ENCODE data around the gene COX7A2L. TPM values are rescaled to one million over a fixed set of nuclear protein-coding genes. Genes with fewer than 3 reads are reported as not detected.

The COX7A2L gene
- total and polyA plus RNA-seq, 9 donors: 144 to 172 (median 163) TPM

- Histone ChIP-seq H3K4me1 (ENCODE audit: control insufficient read depth, insufficient read depth, low read length) (no peaks in the 10 kb centered on the region), H3K27me3 (ENCODE audit: control insufficient read depth, insufficient read depth, low read length) (no peaks in the 10 kb centered on the region), H3K36me3 (ENCODE audit: control insufficient read depth, insufficient read depth, low read length) (peaks cover 11% of the 10 kb centered on the region), H3K9me3 (replicated peaks; ENCODE audit: control insufficient read depth, low read depth, low read length) (no peaks in the 10 kb centered on the region), H3K4me3 (ENCODE audit: low read length) (no peak overlapping the region), H3K27ac (ENCODE audit: low read length) (no peak overlapping the region)
- WGBS (ENCODE audit: insufficient coverage): no CpG with 5 or more reads among the region's 2 CpGs
- no peak for DNase-seq
These were observed 51.7 kb downstream of the COX7A2L start for GRCh38 chr2:42309366-42309765.

- Histone ChIP-seq H3K27ac (ENCODE audit: low read length) (no peak overlapping the region), H3K9me3 (replicated peaks; ENCODE audit: control insufficient read depth, low read depth, low read length) (no peaks in the 10 kb centered on the region), H3K4me1 (ENCODE audit: control insufficient read depth, insufficient read depth, low read length) (no peaks in the 10 kb centered on the region), H3K27me3 (ENCODE audit: control insufficient read depth, insufficient read depth, low read length) (no peaks in the 10 kb centered on the region), H3K4me3 (ENCODE audit: low read length) (no peak overlapping the region), H3K36me3 (ENCODE audit: control insufficient read depth, insufficient read depth, low read length) (peaks cover 20% of the 10 kb centered on the region)
- no peak for DNase-seq
These were observed 53.8 kb downstream of the COX7A2L start for GRCh38 chr2:42307180-42307579.

GRCh38 chr2:42304059-42304713 lies 56.8 kb downstream of the COX7A2L start:
- H3K27me3 ChIP-seq (ENCODE audit: control insufficient read depth, insufficient read depth, low read length): no peaks in the 10 kb centered on the region
- H3K4me3 ChIP-seq (ENCODE audit: low read length): no peak overlapping the region
- no CpG with 5 or more reads among the region's 2 CpGs for WGBS (ENCODE audit: insufficient coverage)
- peaks cover 24% of the 10 kb centered on the region for H3K36me3 ChIP-seq (ENCODE audit: control insufficient read depth, insufficient read depth, low read length)
- no peak overlapping the region for H3K27ac ChIP-seq (ENCODE audit: low read length)
- no peak for DNase-seq
- no peaks in the 10 kb centered on the region for H3K4me1 ChIP-seq (ENCODE audit: control insufficient read depth, insufficient read depth, low read length)
- no peaks in the 10 kb centered on the region for H3K9me3 ChIP-seq (replicated peaks; ENCODE audit: control insufficient read depth, low read depth, low read length)

- Histone ChIP-seq H3K4me3 (ENCODE audit: low read length) (no peak overlapping the region), H3K36me3 (ENCODE audit: control insufficient read depth, insufficient read depth, low read length) (peaks cover 24% of the 10 kb centered on the region), H3K27me3 (ENCODE audit: control insufficient read depth, insufficient read depth, low read length) (no peaks in the 10 kb centered on the region), H3K27ac (ENCODE audit: low read length) (no peak overlapping the region), H3K9me3 (replicated peaks; ENCODE audit: control insufficient read depth, low read depth, low read length) (no peaks in the 10 kb centered on the region), H3K4me1 (ENCODE audit: control insufficient read depth, insufficient read depth, low read length) (no peaks in the 10 kb centered on the region)
- no peak for DNase-seq
- WGBS (ENCODE audit: insufficient coverage): 83% methylated on average over 3 of the region's 3 CpGs
These were observed 57.8 kb downstream of the COX7A2L start for GRCh38 chr2:42303252-42303651.

- peaks cover 30% of the 10 kb centered on the region for H3K36me3 ChIP-seq (ENCODE audit: control insufficient read depth, insufficient read depth, low read length)
- WGBS (ENCODE audit: insufficient coverage): no CpG with 5 or more reads among the region's 2 CpGs
- no peak for DNase-seq
- H3K9me3 ChIP-seq (replicated peaks; ENCODE audit: control insufficient read depth, low read depth, low read length): no peaks in the 10 kb centered on the region
- no peak overlapping the region for H3K27ac ChIP-seq (ENCODE audit: low read length)
- no peaks in the 10 kb centered on the region for H3K27me3 ChIP-seq (ENCODE audit: control insufficient read depth, insufficient read depth, low read length)
- H3K4me3 ChIP-seq (ENCODE audit: low read length): no peak overlapping the region
- H3K4me1 ChIP-seq (ENCODE audit: control insufficient read depth, insufficient read depth, low read length): no peaks in the 10 kb centered on the region
These were observed 60.5 kb downstream of the COX7A2L start for GRCh38 chr2:42300527-42300926.

Other genes starting within 250 kb of the COX7A2L start
- 32.1 TPM for gene EML4, start 191.9 kb downstream of the COX7A2L start, total RNA-seq
- gene EML4, start 191.9 kb downstream of the COX7A2L start, polyA plus RNA-seq (ENCODE audit: insufficient read depth in 1 of 8, insufficient read length in 8 of 8, low replicate concordance in 1 of 8): 10 to 100 TPM; 26.0 to 36.9 (median 28.8) TPM
- gene KCNG3, start 132.8 kb upstream of the COX7A2L start, total RNA-seq: 0.09 TPM
- under 1 TPM in 1 of 8 donors, not detected in 7; 0.04 TPM for gene KCNG3, start 132.8 kb upstream of the COX7A2L start, polyA plus RNA-seq (ENCODE audit: insufficient read depth in 1 of 8, insufficient read length in 8 of 8, low replicate concordance in 1 of 8)
- 22.5 TPM for gene MTA3, start 207.4 kb upstream of the COX7A2L start, total RNA-seq
- 10 to 100 TPM; 24.0 to 37.9 (median 25.0) TPM for gene MTA3, start 207.4 kb upstream of the COX7A2L start, polyA plus RNA-seq (ENCODE audit: insufficient read depth in 1 of 8, insufficient read length in 8 of 8, low replicate concordance in 1 of 8)

Measured in muscle of leg (tissue), 11 donors.